GM18511 (cell line): Measurements from ENCODE around the gene MYRFL.
"Not testable (repeated sequence)": the region's sequence is repeated elsewhere in the genome, so short reads cannot be mapped to it uniquely, and the experiment has no call there.

Source experiments
- ATAC-seq: cut with Tn5 transposase; IDR thresholded peaks from one replicate; pipeline ENCODE4 v1.9.1; 2021; ENCODE audit warnings: mild to moderate bottlenecking, moderate library complexity; ENCODE audit not compliant: unreplicated experiment

MYRFL gene

DNA sequence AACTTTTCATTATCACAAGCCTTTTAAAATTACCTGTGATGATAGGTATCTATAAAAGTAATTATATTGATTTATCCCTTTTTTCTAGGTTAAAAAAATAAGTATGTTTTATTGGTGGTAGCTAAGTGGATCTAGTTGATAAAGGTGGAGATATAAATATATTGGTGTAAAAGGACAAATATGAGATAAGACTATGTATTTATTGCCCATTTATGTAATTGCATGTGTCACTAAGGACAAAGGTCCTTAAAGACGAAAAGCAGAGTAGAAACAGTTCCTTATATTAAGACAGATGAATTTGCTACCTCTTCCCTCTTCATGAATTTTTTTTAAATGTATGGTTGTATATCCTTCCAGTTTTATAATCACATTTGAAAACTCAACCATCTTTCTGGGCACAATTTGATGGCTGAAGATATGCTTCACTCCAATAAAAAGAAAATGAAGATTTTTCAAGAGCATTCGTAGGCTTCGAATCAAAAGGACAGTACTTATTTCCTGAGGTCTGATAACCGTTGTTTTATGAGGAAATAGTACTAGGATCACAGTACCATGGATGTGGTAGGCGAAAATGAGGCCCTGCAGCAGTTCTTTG lies at the start of gene MYRFL:
TSS of gene MYRFL (plus strand) at position 262 of the 595 bp plus-strand sequence. CDS start at position 553, 291 bp downstream.
- no peak for ATAC-seq

DNA sequence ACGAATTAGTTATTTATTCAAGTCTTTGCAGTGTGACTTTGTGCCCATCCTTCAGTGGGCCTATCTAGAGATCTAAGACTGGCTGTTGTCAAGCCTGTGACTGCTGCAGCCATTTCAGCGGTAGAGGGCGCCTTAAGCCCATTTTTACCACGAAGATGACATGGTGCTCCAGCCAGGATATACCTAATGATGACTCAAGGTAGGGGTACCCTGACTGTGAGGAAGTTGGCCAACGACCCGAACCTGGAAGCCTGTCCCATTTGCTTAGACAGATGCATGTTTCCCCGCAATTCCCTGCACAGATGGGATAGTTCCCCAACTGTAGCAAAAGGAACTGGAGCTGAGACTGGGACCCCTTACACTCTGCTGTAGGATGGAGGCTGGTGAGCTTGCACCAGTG lies 45.1 kb upstream of the MYRFL start:
- ATAC-seq: no peak

DNA sequence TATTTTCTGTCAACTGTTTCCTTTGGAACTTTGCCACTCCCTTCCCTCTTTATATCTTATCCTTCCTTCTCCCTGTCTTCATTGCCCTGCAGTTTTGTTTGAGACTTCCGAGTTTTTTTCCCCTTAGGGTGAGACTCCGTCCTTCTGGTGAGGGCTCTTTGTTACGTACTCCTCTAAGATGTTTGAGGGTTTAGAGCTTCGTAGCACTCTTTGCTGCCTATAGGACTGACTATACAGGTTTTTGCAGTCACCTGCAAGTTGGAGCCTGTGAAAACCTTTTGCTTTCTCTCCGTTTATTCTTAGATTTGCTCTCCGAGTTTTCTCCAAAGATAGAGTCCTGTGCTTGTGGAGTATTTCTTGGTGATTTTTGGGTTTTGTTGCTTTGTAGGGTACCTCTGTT lies 41.7 kb upstream of the MYRFL start:
- no peak for ATAC-seq

DNA sequence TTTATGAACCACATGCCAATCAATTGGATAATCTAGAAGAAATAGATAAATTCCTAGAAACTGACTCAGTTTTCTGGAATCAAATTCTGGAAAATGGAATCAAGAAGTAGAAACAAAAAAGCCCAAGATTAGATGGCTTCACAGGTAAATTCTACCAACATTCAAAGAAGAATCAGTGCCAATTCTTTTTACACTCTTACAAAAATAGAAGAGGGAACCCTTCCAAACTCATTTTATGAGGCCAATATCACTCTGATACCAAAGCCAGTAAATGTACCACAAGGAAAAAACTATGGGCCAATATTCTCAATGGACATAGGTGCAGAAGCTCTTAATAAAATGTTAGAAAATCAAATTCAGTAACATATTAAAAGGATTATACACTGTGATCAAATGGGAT lies 35.7 kb upstream of the MYRFL start:
- ATAC-seq: no peak

GRCh38 chr12:69792533-69792932 lies 32.5 kb upstream of the MYRFL start:
- ATAC-seq: no peak

- ATAC-seq: not testable (repeated sequence)
Observed at GRCh38 chr12:69807101-69807897, 17.7 kb upstream of the MYRFL start.

GRCh38 chr12:69810870-69811498 lies 14.0 kb upstream of the MYRFL start:
- no peak for ATAC-seq

- ATAC-seq: peak; percentile 51
Observed at GRCh38 chr12:69816082-69816481, 8.9 kb upstream of the MYRFL start.

GRCh38 chr12:69821032-69821455 lies 4.0 kb upstream of the MYRFL start:
- no peak for ATAC-seq

- no peak for ATAC-seq
Observed at GRCh38 chr12:69821456-69822159, 3.4 kb upstream of the MYRFL start.

GRCh38 chr12:69822201-69822860 lies 2.7 kb upstream of the MYRFL start:
- no peak for ATAC-seq

GRCh38 chr12:69824028-69824427 lies 999 bp upstream of the MYRFL start:
- ATAC-seq: no peak

- ATAC-seq: no peak
Observed at GRCh38 chr12:69828897-69829296, 3.9 kb downstream of the MYRFL start.

DNA sequence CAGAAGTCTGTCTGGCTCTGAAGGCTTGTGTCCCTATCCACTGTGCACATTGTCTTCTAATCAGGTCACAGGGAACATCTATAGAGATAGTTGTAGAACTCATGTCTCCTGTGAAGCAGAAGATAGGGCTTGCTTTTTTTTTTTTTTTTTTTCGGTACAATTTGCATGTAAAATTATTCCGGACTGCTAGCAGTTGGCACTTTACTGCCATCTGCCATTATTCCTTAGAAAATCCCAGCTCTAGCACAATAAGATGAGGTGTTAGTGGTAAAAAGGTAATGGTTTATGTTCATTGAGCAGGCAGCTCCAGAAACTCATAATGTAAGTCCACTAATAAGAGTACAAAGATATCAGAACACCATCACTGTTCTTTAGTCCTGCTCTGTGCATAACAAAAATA lies 8.7 kb downstream of the MYRFL start:
- ATAC-seq: no peak

- no peak for ATAC-seq
Observed at GRCh38 chr12:69834147-69834546, 9.1 kb downstream of the MYRFL start.

DNA sequence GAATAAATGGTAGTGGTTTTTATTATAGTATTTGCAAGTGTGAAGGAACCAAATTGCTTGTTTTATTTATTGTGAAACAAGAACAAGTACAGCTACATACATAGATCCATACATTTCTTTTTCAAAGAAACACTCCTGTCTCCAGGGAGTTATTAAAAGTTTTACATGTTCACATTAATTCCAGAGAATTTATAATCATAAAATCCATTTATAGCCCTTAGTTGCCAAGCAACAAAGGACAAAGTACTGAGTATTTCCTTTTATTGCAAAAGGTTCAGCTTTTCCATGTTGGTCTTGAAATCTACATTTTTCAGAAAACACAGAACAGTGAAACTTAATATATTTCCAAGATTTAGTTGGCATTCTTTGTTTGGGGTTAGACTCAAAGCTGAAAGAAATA lies 9.5 kb downstream of the MYRFL start:
- no peak for ATAC-seq

DNA sequence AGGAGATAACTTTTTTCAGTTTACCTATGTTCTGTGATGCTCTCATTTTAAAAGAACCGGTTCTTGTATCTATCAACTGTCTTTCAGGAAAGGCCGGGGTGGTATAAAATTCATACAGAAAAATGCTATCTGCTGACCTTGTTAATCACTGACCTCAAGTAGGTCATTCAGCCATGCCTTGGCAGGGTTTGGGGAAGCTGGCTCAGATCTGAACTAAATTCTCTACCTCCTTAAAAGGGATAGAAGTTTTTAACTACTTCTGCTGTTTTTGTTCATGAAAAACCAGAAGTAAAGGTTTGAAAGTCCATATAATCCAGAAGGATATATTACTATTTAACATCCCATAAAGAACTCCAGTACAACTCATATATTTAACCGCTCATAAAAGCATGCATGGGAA lies 10.1 kb downstream of the MYRFL start:
- no peak for ATAC-seq

DNA sequence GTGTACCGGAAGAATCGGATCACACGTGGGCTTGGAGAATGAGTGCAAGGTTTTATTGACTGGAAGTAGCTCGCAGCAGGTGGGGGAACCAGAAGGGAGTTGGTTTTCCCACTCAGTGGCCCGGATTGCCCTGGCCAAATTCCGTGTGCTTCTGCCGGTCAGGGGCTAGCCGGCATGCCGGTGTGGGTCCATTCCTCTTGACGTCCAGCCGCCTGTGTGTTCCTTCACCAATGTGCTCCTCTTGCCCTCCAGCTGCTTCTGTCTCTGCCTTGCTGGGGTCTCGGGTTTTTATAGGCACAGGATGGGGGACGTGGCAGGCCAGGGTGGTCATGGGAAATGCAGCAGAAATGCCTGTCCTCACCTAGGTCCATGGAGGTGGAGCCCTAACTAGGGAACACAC lies 11.0 kb downstream of the MYRFL start:
- ATAC-seq: no peak

GRCh38 chr12:69837191-69837590 lies 12.2 kb downstream of the MYRFL start:
- no peak for ATAC-seq

GRCh38 chr12:69837657-69838415 lies 12.8 kb downstream of the MYRFL start:
- no peak for ATAC-seq
